22Rv1 (cell line): ENCODE results near the gene DDI1.

Source experiments
- CTCF ChIP-seq: fragments of 450-650 bp; IDR thresholded peaks from 2 replicates; pipeline ENCODE4 v1.5.1; 2017; ENCODE audit warnings: mild to moderate bottlenecking
- ZFX ChIP-seq: fragments of 450-650 bp; IDR thresholded peaks from 2 replicates; pipeline ENCODE4 v1.6.1; 2017; ENCODE audit warnings: antibody characterized with exemption, borderline replicate concordance

- TF ChIP-seq CTCF (no peak), ZFX (no peak)
Measured at GRCh38 chr11:103988595-103988969, 47.9 kb upstream of the DDI1 start.
